Activated CD8-positive, alpha-beta T cell treated with anti-CD3 and anti-CD28 coated beads for 36 hours (primary cell): ENCODE measurements around the gene THTPA. TPM values are rescaled to one million over a fixed set of nuclear protein-coding genes. Genes with fewer than 3 reads are reported as not detected.

Source experiments
- ATAC-seq: fragments of 200-7000 bp; cut with Tn5 transposase; one replicate; pipeline ENCODE4 v1.10.0; 2021; ENCODE audit warnings: mild to moderate bottlenecking, moderate library complexity
- CTCF ChIA-PET: fragments of 350-600 bp; sonication (Branson Sonifier 250); formaldehyde crosslinking; loops from one replicate; lab custom pipeline; 2021; ENCODE audit warnings: antibody characterized with exemption; lab: Charles Lee
- POLR2A ChIA-PET: fragments of 350-600 bp; sonication (Branson Sonifier 250); formaldehyde crosslinking; loops from one replicate; lab custom pipeline; 2021; ENCODE audit warnings: antibody characterized with exemption; lab: Charles Lee
- DNase-seq: peaks from one replicate; pipeline ENCODE4 v3.0.0-alpha.2; 2020
- H3K27ac Mint-ChIP-seq: one replicate; pipeline ENCODE4 v1.8.0; 2021; ENCODE audit warnings: mild to moderate bottlenecking, mixed read lengths
- H3K27me3 Mint-ChIP-seq: one replicate; pipeline ENCODE4 v1.8.0; 2021; ENCODE audit warnings: mixed read lengths
- H3K36me3 Mint-ChIP-seq: one replicate; pipeline ENCODE4 v1.8.0; 2021; ENCODE audit warnings: low read depth, mixed read lengths
- H3K4me1 Mint-ChIP-seq: one replicate; pipeline ENCODE4 v1.8.0; 2021; ENCODE audit warnings: low read depth, mixed read lengths
- H3K4me3 Mint-ChIP-seq: one replicate; pipeline ENCODE4 v1.8.0; 2021; ENCODE audit warnings: mild to moderate bottlenecking, moderate library complexity, mixed read lengths
- H3K9me3 Mint-ChIP-seq: one replicate; pipeline ENCODE4 v1.8.0; 2021; ENCODE audit warnings: mixed read lengths
- CTCF ChIP-seq: fragments of 200-600 bp; IDR thresholded peaks from one replicate; pipeline ENCODE4 v1.8.0; 2022; ENCODE audit warnings: antibody characterized with exemption, mild to moderate bottlenecking
- intact Hi-C: fragments of 100-400 bp; cut with micrococcal nuclease; formaldehyde crosslinking; loops from one replicate; pipeline ENCODE4 v1.10.0; 2022
- total RNA-seq, 2 experiments: library from RNA; stranded (reverse); gene quantifications; one replicate each; pipeline ENCODE4 v1.2.3, GENCODE V29; 2021

Gene THTPA
- total RNA-seq, 2 experiments from 2014 or later = 5.1 to 7.6 TPM

GRCh38 chr14:23562822-23563472 lies 6.9 kb downstream of the THTPA start:
- Mint-ChIP-seq H3K4me3 (no peak overlapping the region), H3K27me3 (no peaks in the 10 kb centered on the region), H3K4me1 (peaks cover 32% of the 10 kb centered on the region), H3K27ac (peak overlapping the region; percentile 47), H3K36me3 (peaks cover 42% of the 10 kb centered on the region), H3K9me3 (no peaks in the 10 kb centered on the region)
- DNase-seq = peak; percentile 68
- ChIA-PET CTCF (interaction anchor here (0.7 to 13.7 kb wide), 8 partner anchors 11 to 96 kb away, joined by 3 to 291 read pairs (median 5); partner anchors contain the start of gene ZFHX2), POLR2A (interaction anchor here (0.9 to 1.0 kb wide), 2 partner anchors 86 to 87 kb away, joined by 3 read pairs; no protein-coding TSS in a partner anchor)
- TF ChIP-seq CTCF = peak; percentile 96
- ATAC-seq = peak; percentile 33
- intact Hi-C loops = loop anchor here (5.0 kb wide), 1 partner anchor 241 kb away; the partner anchor contains the start of gene PABPN1

DNA sequence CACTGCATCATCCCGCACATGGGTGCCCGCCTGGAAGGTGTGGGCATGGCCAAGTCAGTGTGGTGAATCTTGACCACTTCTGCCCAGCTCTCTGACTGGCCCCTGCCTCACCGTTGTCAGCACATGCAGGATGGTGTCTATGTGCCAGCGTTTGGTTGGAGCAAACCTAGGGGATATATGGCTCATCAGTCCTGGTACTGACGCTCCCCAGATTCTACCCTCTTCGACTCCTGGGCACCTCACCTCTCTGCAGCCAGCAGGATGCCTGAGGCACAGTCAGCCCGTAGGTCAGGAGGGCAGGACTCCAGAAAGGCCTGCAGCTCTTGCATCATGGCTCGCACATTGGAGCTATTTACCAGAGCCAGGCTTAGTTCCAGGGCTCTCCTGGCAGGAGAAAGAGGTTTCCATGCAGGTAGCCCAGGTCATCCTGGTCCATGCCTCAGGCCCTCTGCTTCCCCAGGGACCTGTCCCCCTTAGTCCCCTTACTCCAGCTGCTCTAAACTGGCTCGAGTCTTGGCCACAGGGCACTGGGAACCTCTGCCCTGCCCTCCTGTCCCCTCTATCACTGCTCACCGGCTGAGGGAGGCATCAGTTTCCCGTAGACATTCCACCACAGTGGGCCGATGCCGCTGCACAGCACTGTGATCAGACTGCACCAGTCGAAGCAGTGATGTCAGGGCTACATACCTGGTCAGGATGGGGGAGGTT lies 7.6 kb downstream of the THTPA start:
- no peak for TF ChIP-seq CTCF
- Mint-ChIP-seq H3K9me3 (no peaks in the 10 kb centered on the region), H3K27ac (no peak overlapping the region), H3K36me3 (peaks cover 42% of the 10 kb centered on the region), H3K4me3 (no peak overlapping the region), H3K4me1 (peaks cover 33% of the 10 kb centered on the region), H3K27me3 (no peaks in the 10 kb centered on the region)
- ATAC-seq (no peak), DNase-seq (no peak)
- ChIA-PET POLR2A (interaction anchor here (0.9 to 1.0 kb wide), 2 partner anchors 87 to 88 kb away, joined by 3 read pairs; no protein-coding TSS in a partner anchor), CTCF (interaction anchor here (0.7 to 13.7 kb wide), 8 partner anchors 12 to 97 kb away, joined by 3 to 291 read pairs (median 5); partner anchors contain the start of gene ZFHX2)
- intact Hi-C loops = loop anchor here (5.0 kb wide), 1 partner anchor 241 kb away; the partner anchor contains the start of gene PABPN1

DNA sequence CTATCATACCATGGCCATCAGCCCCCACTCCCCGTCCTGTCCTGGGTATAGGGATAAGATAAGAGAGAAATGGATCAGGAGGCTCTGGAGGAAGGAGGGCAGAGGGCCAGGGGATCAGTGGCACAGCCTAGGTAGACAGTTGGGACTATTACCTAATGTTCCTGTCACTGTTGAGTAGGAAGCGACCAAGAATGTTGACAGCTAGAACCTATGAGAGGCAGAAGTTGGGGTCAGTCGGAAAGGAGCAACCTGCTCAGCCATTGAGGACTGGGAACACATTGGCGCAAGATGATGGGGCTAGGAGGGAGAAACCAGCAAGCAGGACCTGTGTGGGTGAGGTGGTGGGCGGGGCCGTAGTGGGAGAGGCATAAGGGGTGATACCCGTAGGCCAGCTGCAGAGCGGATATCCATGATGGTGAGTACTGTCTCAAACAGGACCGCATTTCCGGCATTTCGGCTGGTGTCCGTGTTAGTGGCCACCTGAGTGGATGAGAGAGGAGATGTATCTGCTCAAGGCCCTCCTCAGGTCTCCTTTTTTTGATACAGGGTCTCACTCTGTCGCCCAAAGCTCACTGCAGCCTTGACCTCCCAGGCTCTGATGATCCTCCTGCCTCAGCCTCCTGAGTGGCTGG lies 8.2 kb downstream of the THTPA start:
- no peak overlapping the region for H3K27ac Mint-ChIP-seq
- peaks cover 39% of the 10 kb centered on the region for H3K36me3 Mint-ChIP-seq
- no peak overlapping the region for H3K4me3 Mint-ChIP-seq
- H3K27me3 Mint-ChIP-seq = no peaks in the 10 kb centered on the region
- TF ChIP-seq CTCF = no peak
- DNase-seq = no peak
- intact Hi-C loops = loop anchor here (5.0 kb wide), 1 partner anchor 242 kb away; the partner anchor contains the start of gene PABPN1
- peaks cover 36% of the 10 kb centered on the region for H3K4me1 Mint-ChIP-seq
- no peaks in the 10 kb centered on the region for H3K9me3 Mint-ChIP-seq
- POLR2A ChIA-PET = no interaction called here
- CTCF ChIA-PET = interaction anchor here (1.1 to 13.7 kb wide), 3 partner anchors 12 to 98 kb away, joined by 3 to 291 read pairs (median 5); partner anchors contain the start of gene ZFHX2
- ATAC-seq = no peak

GRCh38 chr14:23564876-23565275 lies 8.8 kb downstream of the THTPA start:
- Mint-ChIP-seq H3K36me3 (peaks cover 39% of the 10 kb centered on the region), H3K9me3 (no peaks in the 10 kb centered on the region), H3K4me1 (peaks cover 30% of the 10 kb centered on the region), H3K27ac (no peak overlapping the region), H3K27me3 (no peaks in the 10 kb centered on the region), H3K4me3 (no peak overlapping the region)
- ATAC-seq (no peak), DNase-seq (no peak)
- POLR2A ChIA-PET = no interaction called here
- intact Hi-C loops = loop anchor here (5.0 kb wide), 1 partner anchor 243 kb away; the partner anchor contains the start of gene PABPN1
- TF ChIP-seq CTCF = no peak
- CTCF ChIA-PET = interaction anchor here (13.7 kb wide), 1 partner anchor 85 kb away, joined by 291 read pairs; no protein-coding TSS in a partner anchor
